H9 (cell line): ENCODE data around the gene PMEPA1. TPM values are rescaled to one million over a fixed set of nuclear protein-coding genes. Genes with fewer than 3 reads are reported as not detected.

Experiments
- DNase-seq: peaks from one replicate; pipeline ENCODE4 v3.0.0-alpha.2; 2017
- H2AFZ ChIP-seq: one replicate; pipeline ENCODE4 v1.6.1; 2013; ENCODE audit warnings: mild to moderate bottlenecking, low read length, control low read depth, moderate library complexity
- H2AK5ac ChIP-seq: 2 replicates; pipeline ENCODE4 v1.6.1; 2013; ENCODE audit warnings: low read length, control low read depth, mixed read lengths; ENCODE audit not compliant: insufficient read length
- H2BK120ac ChIP-seq: one replicate; pipeline ENCODE4 v1.6.1; 2013; ENCODE audit warnings: low read depth, mild to moderate bottlenecking, low read length, control low read depth, inconsistent platforms; ENCODE audit not compliant: poor library complexity, severe bottlenecking
- H2BK12ac ChIP-seq: 2 replicates; pipeline ENCODE4 v1.6.1; 2013; ENCODE audit warnings: low read length, control low read depth, mixed read lengths, low read depth; ENCODE audit not compliant: insufficient read length
- H2BK15ac ChIP-seq: 2 replicates; pipeline ENCODE4 v1.6.1; 2013; ENCODE audit warnings: low read depth, low read length, control low read depth
- H2BK20ac ChIP-seq: one replicate; pipeline ENCODE4 v1.6.1; 2013; ENCODE audit warnings: low read depth, mild to moderate bottlenecking, low read length, control low read depth, inconsistent platforms; ENCODE audit not compliant: poor library complexity, severe bottlenecking
- H2BK5ac ChIP-seq: 2 replicates; pipeline ENCODE4 v1.6.1; 2013; ENCODE audit warnings: low read length, control low read depth, mixed read lengths; ENCODE audit not compliant: insufficient read length
- H3K14ac ChIP-seq: 2 replicates; pipeline ENCODE4 v1.6.1; 2013; ENCODE audit warnings: low read length, control low read depth; ENCODE audit not compliant: insufficient read depth
- H3K18ac ChIP-seq: 2 replicates; pipeline ENCODE4 v1.6.1; 2013; ENCODE audit warnings: low read depth, mild to moderate bottlenecking, mixed read lengths, low read length, control low read depth; ENCODE audit not compliant: insufficient read length
- H3K23ac ChIP-seq: 2 replicates; pipeline ENCODE4 v1.6.1; 2013; ENCODE audit warnings: low read length, control low read depth, mixed read lengths, low read depth; ENCODE audit not compliant: insufficient read length
- H3K23me2 ChIP-seq: 2 replicates; pipeline ENCODE4 v1.6.1; 2013; ENCODE audit warnings: low read depth, mild to moderate bottlenecking, mixed read lengths, low read length, control low read depth; ENCODE audit not compliant: insufficient read length, poor library complexity, severe bottlenecking
- H3K27ac ChIP-seq: 2 replicates; pipeline ENCODE4 v1.5.1; 2013; ENCODE audit warnings: low read length, control low read depth, mixed read lengths, low read depth; ENCODE audit not compliant: insufficient read length
- H3K27me3 ChIP-seq: 2 replicates; pipeline ENCODE4 v1.6.1; 2013; ENCODE audit warnings: low read length, control low read depth, inconsistent platforms; ENCODE audit not compliant: insufficient read depth
- H3K4ac ChIP-seq: 2 replicates; pipeline ENCODE4 v1.6.1; 2013; ENCODE audit warnings: low read depth, mild to moderate bottlenecking, control low read depth, inconsistent platforms, low read length, moderate library complexity
- H3K4me1 ChIP-seq: 2 replicates; pipeline ENCODE4 v1.6.1; 2013; ENCODE audit warnings: low read length, control low read depth, inconsistent platforms; ENCODE audit not compliant: insufficient read depth
- H3K4me2 ChIP-seq: 2 replicates; pipeline ENCODE4 v1.6.1; 2013; ENCODE audit warnings: low read length, control low read depth, mixed read lengths; ENCODE audit not compliant: insufficient read length, insufficient read depth
- H3K56ac ChIP-seq: 2 replicates; pipeline ENCODE4 v1.6.1; 2013; ENCODE audit warnings: low read depth, mild to moderate bottlenecking, mixed read lengths, low read length, control low read depth; ENCODE audit not compliant: insufficient read length
- H3K79me1 ChIP-seq: 2 replicates; pipeline ENCODE4 v1.6.1; 2013; ENCODE audit warnings: low read depth, mild to moderate bottlenecking, moderate library complexity, low read length, control low read depth, inconsistent platforms; ENCODE audit not compliant: insufficient read depth, poor library complexity, severe bottlenecking
- H3K79me2 ChIP-seq: 2 replicates; pipeline ENCODE4 v1.6.1; 2013; ENCODE audit warnings: low read length, control low read depth, inconsistent platforms; ENCODE audit not compliant: insufficient read depth
- H3K9ac ChIP-seq: 2 replicates; pipeline ENCODE4 v1.6.1; 2013; ENCODE audit warnings: low read length, control low read depth, mixed read lengths; ENCODE audit not compliant: insufficient read length; ENCODE audit errors: extremely low read depth
- H3K9me3 ChIP-seq: one replicate; pipeline ENCODE4 v1.6.1; 2013; ENCODE audit warnings: low read depth, low read length, inconsistent platforms; ENCODE audit not compliant: control insufficient read depth
- H3T11ph ChIP-seq: one replicate; pipeline ENCODE4 v1.6.1; 2013; ENCODE audit warnings: mild to moderate bottlenecking, low read length, control low read depth, inconsistent platforms
- H4K20me1 ChIP-seq: one replicate; pipeline ENCODE4 v1.6.1; 2013; ENCODE audit not compliant: control insufficient read depth, insufficient read length, insufficient read depth
- H4K5ac ChIP-seq: 2 replicates; pipeline ENCODE4 v1.6.1; 2013; ENCODE audit warnings: low read depth, mild to moderate bottlenecking, mixed read lengths, low read length, control low read depth; ENCODE audit not compliant: insufficient read length
- H4K8ac ChIP-seq: replicated peaks from 2 replicates; pipeline ENCODE4 v1.6.1; 2013; ENCODE audit warnings: low read length, control low read depth, mixed read lengths, low read depth; ENCODE audit not compliant: insufficient read length
- H4K91ac ChIP-seq: 2 replicates; pipeline ENCODE4 v1.6.1; 2013; ENCODE audit warnings: low read depth, mild to moderate bottlenecking, moderate library complexity, mixed read lengths, low read length, control low read depth; ENCODE audit not compliant: insufficient read length
- H3K27ac Mint-ChIP-seq, 3 experiments: 2 replicates in 2 of 3; 3 replicates in 1 of 3; pipeline ENCODE4 v1.8.0; 2020 to 2021; ENCODE audit warnings: mixed read lengths in 3 of 3, mild to moderate bottlenecking in 1 of 3, moderate library complexity in 1 of 3
- H3K27me3 Mint-ChIP-seq: 2 replicates; pipeline ENCODE4 v1.8.0; 2021; ENCODE audit warnings: low read depth, mild to moderate bottlenecking, moderate library complexity, mixed read lengths
- H3K36me3 Mint-ChIP-seq, 3 experiments: 2 replicates in 2 of 3; 3 replicates in 1 of 3; pipeline ENCODE4 v1.8.0; 2020 to 2021; ENCODE audit warnings: low read depth in 3 of 3, mixed read lengths in 3 of 3; ENCODE audit not compliant: insufficient read depth in 1 of 3
- H3K4me1 Mint-ChIP-seq, 2 experiments: 2 replicates each; pipeline ENCODE4 v1.8.0; 2020; ENCODE audit warnings: mixed read lengths in 2 of 2
- H3K4me3 Mint-ChIP-seq, 2 experiments: 2 replicates in 1 of 2; 3 replicates in 1 of 2; pipeline ENCODE4 v1.8.0; 2020 to 2021; ENCODE audit warnings: mild to moderate bottlenecking in 2 of 2, mixed read lengths in 2 of 2, moderate library complexity in 1 of 2
- H3K9me3 Mint-ChIP-seq, 2 experiments: 2 replicates in 1 of 2; 3 replicates in 1 of 2; pipeline ENCODE4 v1.8.0; 2020; ENCODE audit warnings: mild to moderate bottlenecking in 2 of 2, mixed read lengths in 2 of 2, moderate library complexity in 1 of 2
- WGBS: extraction: QIAGEN DNeasy Blood & Tissue Kit; methylation state at CpG from one replicate; pipeline ENCODE4 v1.1.7; 2013; ENCODE audit warnings: missing lambda C conversion rate, low lambda C conversion rate, mixed read lengths; ENCODE audit not compliant: insufficient read length; ENCODE audit errors: extremely low coverage; 5-methylcytosine and 5-hydroxymethylcytosine counted together
- total RNA-seq: library from RNA; stranded (reverse); gene quantifications from 2 replicates; pipeline ENCODE4 v1.2.1, GENCODE V29; 2021
- TF ChIP-seq, protein P1 (sequence below): fragments of 200-600 bp; sonication (generic); conservative IDR thresholded peaks from 3 replicates; pipeline ENCODE4 v1.8.0; 2021; ENCODE audit warnings: antibody characterized with exemption, mild to moderate bottlenecking

PMEPA1 gene
- total RNA-seq, 1 experiment from 2014 or later = 34.6 TPM

DNA sequence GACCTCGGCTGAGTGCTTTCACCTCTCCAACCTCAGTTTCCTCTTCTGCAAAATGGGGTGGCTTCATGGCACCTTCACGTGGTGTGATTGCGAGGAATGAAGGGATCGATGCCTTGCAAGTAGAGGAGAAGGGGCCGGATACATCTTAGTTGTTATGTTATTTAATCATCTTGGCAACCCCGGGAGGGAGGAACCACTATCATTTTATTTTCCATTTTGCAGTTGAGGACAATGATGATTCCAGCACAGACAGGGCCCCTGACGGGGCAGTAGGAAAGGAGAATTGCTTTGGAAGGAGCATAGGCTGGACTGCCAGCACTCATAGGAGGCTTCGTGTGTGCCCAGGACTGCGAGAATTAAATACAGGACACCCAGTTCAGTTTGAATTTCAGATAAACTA lies 2.5 kb upstream of the PMEPA1 start:
- Histone ChIP-seq H3K56ac (no peak overlapping the region), H3K4me2 (no peak overlapping the region), H4K8ac (no peak overlapping the region), H2BK120ac (no peak overlapping the region), H3K4me1 (peaks cover 3% of the 10 kb centered on the region; the same call in 1 of the 2 replicates), H3K79me1 (no peaks in the 10 kb centered on the region), H3K18ac (no peak overlapping the region), H4K5ac (no peak overlapping the region), H4K20me1 (no peaks in the 10 kb centered on the region), H3K27me3 (no peaks in the 10 kb centered on the region), H2BK15ac (no peak overlapping the region), H4K91ac (no peak overlapping the region), H3T11ph (no peak overlapping the region), H2BK12ac (no peak overlapping the region), H3K23me2 (peaks cover 10% of the 10 kb centered on the region), H3K4ac (no peak overlapping the region), H2BK20ac (no peak overlapping the region), H3K14ac (no peak overlapping the region), H2BK5ac (no peak overlapping the region), H3K23ac (no peak overlapping the region), H3K79me2 (peaks cover 13% of the 10 kb centered on the region; the same call in 1 of the 2 replicates), H2AFZ (no peak overlapping the region), H3K9ac (no peak overlapping the region), H3K27ac (no peak overlapping the region), H2AK5ac (no peak overlapping the region), H3K9me3 (no peaks in the 10 kb centered on the region)
- Mint-ChIP-seq H3K36me3 (peaks cover 0 to 5% (median 5%) of the 10 kb centered on the region in 3 experiments; a peak in 4 of 7 replicates), H3K27me3 (peaks cover 13% of the 10 kb centered on the region), H3K27ac (peak overlapping the region in 1 of 3 experiments; percentile 67; a peak in 2 of 7 replicates), H3K4me3 (peak overlapping the region in 1 of 2 experiments; percentile 19; a peak in 1 of 5 replicates), H3K4me1 (peaks cover 31 to 41% of the 10 kb centered on the region in 2 experiments), H3K9me3 (peaks cover 0 to 4% of the 10 kb centered on the region in 2 experiments; a peak in 2 of 5 replicates)
- no CpG with 5 or more reads among the region's 9 CpGs for WGBS
- TF ChIP-seq, protein P1, sequence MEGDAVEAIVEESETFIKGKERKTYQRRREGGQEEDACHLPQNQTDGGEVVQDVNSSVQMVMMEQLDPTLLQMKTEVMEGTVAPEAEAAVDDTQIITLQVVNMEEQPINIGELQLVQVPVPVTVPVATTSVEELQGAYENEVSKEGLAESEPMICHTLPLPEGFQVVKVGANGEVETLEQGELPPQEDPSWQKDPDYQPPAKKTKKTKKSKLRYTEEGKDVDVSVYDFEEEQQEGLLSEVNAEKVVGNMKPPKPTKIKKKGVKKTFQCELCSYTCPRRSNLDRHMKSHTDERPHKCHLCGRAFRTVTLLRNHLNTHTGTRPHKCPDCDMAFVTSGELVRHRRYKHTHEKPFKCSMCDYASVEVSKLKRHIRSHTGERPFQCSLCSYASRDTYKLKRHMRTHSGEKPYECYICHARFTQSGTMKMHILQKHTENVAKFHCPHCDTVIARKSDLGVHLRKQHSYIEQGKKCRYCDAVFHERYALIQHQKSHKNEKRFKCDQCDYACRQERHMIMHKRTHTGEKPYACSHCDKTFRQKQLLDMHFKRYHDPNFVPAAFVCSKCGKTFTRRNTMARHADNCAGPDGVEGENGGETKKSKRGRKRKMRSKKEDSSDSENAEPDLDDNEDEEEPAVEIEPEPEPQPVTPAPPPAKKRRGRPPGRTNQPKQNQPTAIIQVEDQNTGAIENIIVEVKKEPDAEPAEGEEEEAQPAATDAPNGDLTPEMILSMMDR = no peak
- DNase-seq = no peak
